Measurements from ENCODE around the gene NRROS.

- TF ChIP-seq CTCF (IDR thresholded peaks at IDR 0.05) (no peak), EP300 (IDR thresholded peaks at IDR 0.05) (no peak), POLR2A (IDR thresholded peaks at IDR 0.05) (no peak), POLR2AphosphoS5 (IDR thresholded peaks at IDR 0.05) (no peak)
Measured at GRCh38 chr3:196625331-196625730, 14.2 kb upstream of the NRROS start.
